COLO668 (cell line): ENCODE measurements around the gene MS4A8.
A peak's percentile ranks its signal among the peaks of the same experiment; 100 is the strongest.

Experiments
- DNase-seq: peaks from one replicate; lab custom pipeline; 2025; ENCODE audit not compliant: unreplicated experiment; lab: John Stamatoyannopoulos, UW

The MS4A8 gene

GRCh38 chr11:60762851-60763691 lies 63.7 kb downstream of the MS4A8 start:
- peak; percentile 67 for DNase-seq

DNA sequence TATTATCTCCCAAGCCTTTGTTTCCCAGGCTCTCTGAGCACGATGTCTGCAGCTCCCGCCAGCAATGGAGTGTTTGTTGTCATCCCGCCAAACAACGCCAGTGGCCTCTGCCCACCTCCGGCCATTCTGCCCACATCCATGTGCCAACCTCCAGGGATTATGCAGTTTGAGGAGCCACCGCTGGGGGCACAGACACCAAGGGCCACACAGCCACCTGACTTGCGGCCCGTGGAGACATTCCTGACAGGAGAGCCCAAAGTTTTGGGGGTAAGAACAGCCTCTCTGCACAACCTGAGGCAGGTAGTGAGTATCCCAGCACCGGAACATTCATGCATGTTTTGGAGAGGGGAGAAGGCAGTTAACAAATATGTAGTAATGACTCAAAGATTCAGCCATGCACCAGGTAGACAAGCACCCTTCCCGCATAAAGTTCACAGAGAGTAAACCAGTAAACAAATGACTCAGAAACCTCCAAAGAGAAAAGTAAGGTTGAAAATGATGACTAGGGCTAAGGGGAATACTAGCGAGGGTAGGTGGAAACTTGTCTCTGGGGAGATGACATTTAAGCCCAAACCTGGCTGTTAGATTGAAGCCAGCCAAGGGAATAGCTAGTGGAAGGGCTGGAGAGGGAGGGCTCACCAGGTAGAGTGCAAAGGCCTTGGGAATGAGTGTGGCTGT lies 64.4 kb downstream of the MS4A8 start:
- peak; percentile 8 for DNase-seq

DNA sequence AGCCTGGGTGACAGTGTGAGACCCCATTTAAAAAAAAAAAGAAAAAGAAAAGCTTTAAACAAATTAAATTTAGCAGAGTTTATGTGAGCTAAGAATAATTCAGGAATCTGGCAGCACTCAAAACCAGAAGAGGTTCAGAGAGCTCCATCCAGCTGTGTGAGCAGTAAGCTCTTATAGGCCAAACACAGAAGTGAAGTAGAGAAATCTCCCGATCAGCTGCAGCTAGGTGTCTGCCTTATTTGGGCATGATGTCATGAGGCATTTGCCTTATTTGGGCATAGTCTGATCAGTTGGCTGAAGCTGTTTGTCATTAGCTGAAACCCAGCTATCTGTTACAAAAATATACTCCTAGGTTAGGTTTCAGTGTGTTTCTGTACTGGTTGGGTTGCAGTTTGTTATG lies 65.5 kb downstream of the MS4A8 start:
- no peak for DNase-seq

- no peak for DNase-seq
Observed at GRCh38 chr11:60765355-60765754, 65.9 kb downstream of the MS4A8 start.
